Sciatic nerve (tissue), 2 donors: Measurements from ENCODE around the gene SMURF1. TPM values are rescaled to one million over a fixed set of nuclear protein-coding genes. Genes with fewer than 3 reads are reported as not detected.
A peak's percentile ranks its signal among the peaks of the same experiment; 100 is the strongest.
"Not testable (repeated sequence)": the region's sequence is repeated elsewhere in the genome, so short reads cannot be mapped to it uniquely, and the experiment has no call there.

Experiments used
- ATAC-seq: fragments of 200-7000 bp; cut with Tn5 transposase; one replicate; pipeline ENCODE4 v1.9.1; 2020; ENCODE audit warnings: mild to moderate bottlenecking, moderate library complexity
- DNase-seq: peaks from one replicate; pipeline ENCODE4 v3.0.0-alpha.2; 2020; ENCODE audit warnings: low spot score
- intact Hi-C: fragments of 100-400 bp; cut with DNase I; formaldehyde crosslinking; loops from one replicate; pipeline ENCODE4 v1.14.2; 2022
- total RNA-seq: library from RNA; stranded (reverse); fragmentation: NEBNext Ultra II Directional; extraction: Animal tissue kit (Norgen Biotek cat#: 25700); gene quantifications from one replicate; pipeline ENCODE4 v1.2.1, GENCODE V29; 2021
- donor health status: DM: no; HTN: no; CAD: no.
- donor health status: DM: no; HTN: no; CAD: no.

The SMURF1 gene
- total RNA-seq: 37.0 TPM

DNA sequence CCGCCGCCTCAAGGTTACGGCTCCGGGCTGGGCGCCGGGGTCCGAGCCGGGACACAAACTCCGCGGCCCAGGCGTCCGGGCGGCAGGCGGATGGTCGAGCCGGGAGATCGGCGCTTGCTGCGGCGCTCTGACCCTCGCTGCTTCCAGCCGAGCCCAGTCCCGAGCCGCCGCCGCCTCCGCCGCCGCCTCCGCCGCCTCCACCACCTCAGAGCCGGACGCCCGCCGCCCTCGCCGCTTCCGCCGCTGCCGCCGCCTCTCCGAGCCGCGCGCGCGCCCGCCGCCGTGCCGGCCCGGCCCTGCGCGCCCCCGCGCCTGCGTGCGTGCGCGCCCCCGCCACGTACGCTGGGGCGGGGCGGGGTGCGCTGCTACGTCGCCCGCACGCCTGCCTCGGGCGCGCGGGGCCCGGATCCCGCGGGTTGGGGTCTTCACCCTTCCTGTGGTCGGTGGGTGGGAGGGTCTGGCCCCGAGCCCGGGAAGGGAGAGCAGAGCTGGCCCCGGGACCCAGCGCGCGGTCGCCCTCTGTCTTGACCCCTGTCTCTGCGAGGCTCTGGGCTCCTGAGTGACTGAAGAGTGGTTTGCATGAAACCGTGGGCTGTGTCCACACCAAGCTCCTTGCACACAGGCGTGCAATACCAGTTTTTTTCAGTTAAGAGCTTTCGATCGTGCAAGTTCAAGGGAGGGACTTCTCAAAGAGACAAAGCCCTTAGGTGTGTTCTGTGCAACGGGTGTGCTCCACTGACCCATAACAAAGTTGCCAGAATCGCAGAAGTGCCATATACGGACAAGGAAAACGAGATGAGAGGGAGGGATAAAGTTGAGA, at the start of gene SMURF1:
Gene SMURF1 (minus strand): TSS at position 256 of the 820 bp plus-strand sequence. CDS start 328 bp downstream, outside the sequence.
- ATAC-seq (peak; percentile 64), DNase-seq (peak; percentile 84)
- intact Hi-C loops: no loop called here

DNA sequence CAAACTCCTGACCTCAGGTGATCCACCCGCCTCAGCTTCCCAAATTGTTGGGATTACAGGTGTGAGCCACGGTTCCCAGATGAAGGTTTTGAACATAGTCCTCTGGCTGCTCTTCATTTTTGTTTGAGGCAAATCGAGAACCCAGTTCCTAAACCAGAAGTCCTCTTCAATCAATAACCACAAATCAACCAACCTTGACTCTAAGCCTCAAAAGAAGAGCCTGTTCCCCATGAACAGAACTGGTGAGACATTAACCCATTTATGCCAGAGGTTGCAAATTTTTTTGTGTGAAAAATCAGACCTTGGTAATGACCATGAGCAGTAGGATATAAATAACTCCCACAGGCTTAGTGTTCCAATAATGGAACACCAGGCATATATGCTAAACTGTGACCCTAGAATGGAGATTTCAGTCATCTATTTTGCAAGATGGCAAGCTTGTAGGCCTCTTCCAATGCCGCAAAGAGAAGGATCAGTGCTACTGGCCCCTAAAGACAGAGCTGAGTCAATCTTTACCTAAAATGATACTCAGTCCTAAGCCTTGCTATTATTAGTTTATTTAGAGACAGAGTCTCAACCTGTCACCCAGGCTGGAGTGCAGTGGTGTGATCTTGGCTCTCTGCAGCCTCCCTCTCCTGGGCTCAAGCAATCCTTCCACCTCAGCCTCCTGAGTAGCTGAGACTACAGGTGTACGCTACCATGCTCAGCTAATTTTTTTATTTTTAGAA, 48.1 kb upstream of the SMURF1 start:
- intact Hi-C loops: no loop called here
- ATAC-seq (no peak), DNase-seq (no peak)

- intact Hi-C loops: no loop called here
- DNase-seq (no peak), ATAC-seq (no peak)
Measured at GRCh38 chr7:99190359-99191009, 46.6 kb upstream of the SMURF1 start.

- ATAC-seq: no peak
- no peak for DNase-seq
- intact Hi-C loops: no loop called here
Measured at GRCh38 chr7:99189222-99189621, 45.3 kb upstream of the SMURF1 start.

- intact Hi-C loops: no loop called here
- ATAC-seq (no peak), DNase-seq (no peak)
Measured at GRCh38 chr7:99188221-99188620, 44.3 kb upstream of the SMURF1 start.

- no peak for DNase-seq
- intact Hi-C loops: no loop called here
- ATAC-seq: no peak
Measured at GRCh38 chr7:99184532-99185218, 40.8 kb upstream of the SMURF1 start.

GRCh38 chr7:99180067-99180650, 36.3 kb upstream of the SMURF1 start:
- intact Hi-C loops: no loop called here
- DNase-seq: no peak

GRCh38 chr7:99177165-99177564, 33.3 kb upstream of the SMURF1 start:
- ATAC-seq (no peak), DNase-seq (no peak)
- intact Hi-C loops: no loop called here

More at GRCh38 chr7:99180067-99180650, 36.3 kb upstream of the SMURF1 start:
- ATAC-seq: no peak

DNA sequence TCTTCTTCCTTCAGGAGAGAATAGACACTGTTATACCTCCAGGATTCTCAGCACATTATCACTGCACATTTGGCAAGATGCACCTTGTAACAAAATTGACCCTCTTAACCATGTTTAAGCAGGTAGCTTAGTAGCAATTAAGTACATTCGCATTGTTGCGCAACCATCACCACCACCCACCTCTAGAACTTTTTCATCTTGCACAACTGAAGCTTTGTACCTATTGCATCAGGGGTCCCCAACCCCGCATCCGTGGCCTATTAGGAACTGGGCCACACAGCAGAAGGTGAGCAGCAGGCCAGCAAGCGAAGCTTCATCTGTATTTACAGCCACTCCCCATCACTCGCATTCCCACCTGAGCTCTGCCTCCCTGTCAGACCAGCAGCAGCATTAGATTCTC, 29.9 kb upstream of the SMURF1 start:
- ATAC-seq (no peak), DNase-seq (no peak)
- intact Hi-C loops: no loop called here

- no peak for ATAC-seq
- intact Hi-C loops: no loop called here
- DNase-seq: no peak
Measured at GRCh38 chr7:99171731-99172130, 27.8 kb upstream of the SMURF1 start.

- ATAC-seq (no peak), DNase-seq (no peak)
- intact Hi-C loops: no loop called here
Measured at GRCh38 chr7:99170730-99171074, 26.8 kb upstream of the SMURF1 start.

GRCh38 chr7:99170065-99170729, 26.3 kb upstream of the SMURF1 start:
- ATAC-seq (no peak), DNase-seq (no peak)
- intact Hi-C loops: no loop called here

DNA sequence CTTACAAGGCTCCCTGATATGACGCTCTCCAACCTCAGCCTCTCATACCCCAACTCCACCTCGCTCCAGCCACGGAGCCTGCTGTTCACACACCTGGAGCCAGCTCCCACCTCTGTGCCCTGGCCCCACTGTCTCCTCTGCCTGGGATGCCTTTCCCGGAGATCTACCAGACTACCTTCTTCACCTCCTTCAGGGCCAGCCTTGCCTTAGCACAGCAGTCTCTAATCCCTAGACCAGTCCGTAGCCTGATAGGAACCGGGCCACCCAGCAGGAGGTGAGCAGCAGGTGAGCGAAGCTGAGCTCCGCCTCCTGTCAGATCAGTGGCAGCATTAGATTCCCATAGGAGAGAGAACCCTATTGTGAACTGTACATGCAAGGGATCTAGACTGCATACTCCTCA, 23.2 kb upstream of the SMURF1 start:
- no peak for ATAC-seq
- intact Hi-C loops: no loop called here

GRCh38 chr7:99165816-99166215, 21.9 kb upstream of the SMURF1 start:
- DNase-seq: no peak
- intact Hi-C loops: no loop called here
- no peak for ATAC-seq

More for the DNA sequence above, 23.2 kb upstream of the SMURF1 start:
- DNase-seq: no peak

DNA sequence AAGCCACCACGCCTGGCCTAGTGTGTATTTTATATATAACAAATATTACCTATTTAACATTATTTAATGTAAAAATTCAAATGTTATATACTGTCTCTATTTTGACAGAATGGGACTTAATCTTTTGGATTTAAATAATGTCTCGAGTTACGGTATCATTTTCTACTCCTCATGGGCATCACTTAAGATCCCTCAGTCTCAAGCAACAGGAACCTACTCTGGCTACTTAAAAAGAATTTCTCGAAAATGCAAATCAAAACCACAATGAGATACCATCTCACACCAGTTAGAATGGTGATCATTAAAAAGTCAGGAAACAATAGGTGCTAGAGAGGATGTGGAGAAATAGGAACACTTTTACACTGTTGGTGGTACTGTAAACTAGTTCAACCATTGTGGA, 19.8 kb upstream of the SMURF1 start:
- ATAC-seq, intact Hi-C loops, DNase-seq: not testable (repeated sequence)

DNA sequence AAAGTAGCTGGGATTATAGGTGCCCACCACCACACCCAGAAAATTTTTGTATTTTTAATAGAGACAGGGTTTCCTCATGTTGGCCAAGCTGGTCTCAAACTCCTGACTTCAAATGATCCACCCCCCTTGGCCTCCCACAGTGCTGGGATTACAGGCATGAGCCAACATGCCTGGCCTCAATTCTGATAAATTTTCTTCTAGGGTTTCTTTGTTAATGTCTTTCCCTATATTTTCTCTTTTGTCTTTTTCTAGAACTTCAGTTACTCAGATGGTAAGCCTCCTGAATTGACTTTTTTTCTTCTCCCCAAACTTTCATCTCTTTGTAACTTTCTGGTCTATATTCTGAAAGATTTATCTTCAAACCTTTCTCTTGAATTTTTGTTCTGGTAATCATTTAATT, 12.7 kb upstream of the SMURF1 start:
- DNase-seq: no peak
- ATAC-seq: no peak
- intact Hi-C loops: loop anchor here (10.0 kb wide), 1 partner anchor 148 kb away; no protein-coding TSS in a partner anchor

DNA sequence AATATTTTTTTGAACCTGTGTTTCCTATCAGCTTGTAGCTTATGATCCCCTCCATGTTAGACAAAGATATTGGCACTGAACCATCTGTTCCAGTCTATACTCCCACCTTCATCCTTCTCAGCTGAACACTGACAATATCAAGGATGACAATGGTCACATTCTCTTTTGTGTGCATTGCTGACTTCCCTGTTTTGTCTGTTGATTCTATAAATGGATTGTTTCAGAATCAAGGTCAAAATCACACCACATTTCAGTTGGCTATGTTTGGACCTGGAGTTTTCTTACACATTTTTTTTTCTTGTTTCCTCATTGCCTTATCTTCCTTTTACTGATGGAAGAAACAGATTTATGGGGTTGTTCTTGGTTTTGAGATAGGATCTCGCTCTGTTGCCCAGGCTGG, 11.3 kb upstream of the SMURF1 start:
- DNase-seq: no peak
- intact Hi-C loops: loop anchor here (10.0 kb wide), 1 partner anchor 150 kb away; no protein-coding TSS in a partner anchor
- ATAC-seq: no peak

DNA sequence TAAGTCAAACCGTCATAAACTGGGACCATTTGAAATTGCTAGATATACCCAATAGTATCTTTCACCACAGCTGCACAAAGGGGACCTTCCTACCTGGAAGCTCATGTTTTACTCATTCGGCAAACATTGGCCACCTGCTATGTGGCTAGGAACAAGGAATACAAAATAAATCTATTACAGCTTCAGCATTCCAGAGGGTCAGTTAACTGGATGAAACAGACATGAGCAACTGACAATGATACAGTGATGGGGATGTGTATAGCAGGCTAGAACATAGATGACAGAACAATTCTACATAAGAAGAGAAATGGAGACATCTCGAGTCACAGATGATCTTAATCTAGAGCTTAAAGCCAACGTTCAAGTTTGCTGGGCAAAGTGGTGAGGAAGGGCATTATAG, 3.1 kb upstream of the SMURF1 start:
- no peak for DNase-seq
- no peak for ATAC-seq
- intact Hi-C loops: no loop called here

DNA sequence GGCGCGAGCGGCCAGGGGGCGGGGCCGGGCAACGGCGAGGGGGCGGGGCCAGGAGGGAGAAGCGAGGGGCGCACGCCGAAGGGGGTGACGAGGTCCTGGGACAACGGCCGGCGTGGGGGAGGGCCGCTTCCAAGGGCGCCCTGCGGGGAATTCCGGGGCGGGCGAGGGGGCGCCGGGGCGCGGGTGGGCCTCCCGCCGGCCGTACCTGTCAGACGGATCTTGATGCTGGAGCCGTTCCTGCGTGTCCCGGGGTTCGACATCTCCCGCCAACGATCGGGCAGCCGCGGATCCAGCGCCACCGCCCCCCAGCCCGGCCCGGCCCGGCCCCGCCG, 421 bp downstream of the SMURF1 start:
- no peak for DNase-seq
- ATAC-seq: no peak
- intact Hi-C loops: no loop called here
